ENCODE data around the gene NRG2. TPM values are rescaled to one million over a fixed set of nuclear protein-coding genes. Genes with fewer than 3 reads are reported as not detected.

NRG2 gene
- total and polyA plus RNA-seq, 12 donors: 1.8 to 16.7 (median 8.4) TPM

GRCh38 chr5:139867581-139867980, 175.5 kb downstream of the NRG2 start:
- H3K4me1 ChIP-seq (replicated peaks in 1 of 2): peaks cover 6 to 18% of the 10 kb centered on the region in 2 donors
- TF ChIP-seq POLR2A (IDR thresholded peaks at IDR 0.05) (no peak), CTCF (IDR thresholded peaks at IDR 0.05) (no peak)
- intact Hi-C loops (cut with DNase I): loop anchor here in 1 of 2 donors (5.0 kb wide), 1 partner anchor 95 kb away; no protein-coding TSS in a partner anchor
- no peak overlapping the region for H3K4me3 ChIP-seq
- no peaks in the 10 kb centered on the region for H3K36me3 ChIP-seq (replicated peaks in 1 of 2)
- no peak for DNase-seq
- H3K9me3 ChIP-seq (replicated peaks in 1 of 3): no peaks in the 10 kb centered on the region
- no peak overlapping the region for H3K27ac ChIP-seq
- H3K27me3 ChIP-seq: no peaks in the 10 kb centered on the region

- TF ChIP-seq POLR2A (IDR thresholded peaks at IDR 0.05): no peak
- no peak for TF ChIP-seq CTCF (IDR thresholded peaks at IDR 0.05)
- no peaks in the 10 kb centered on the region for H3K36me3 ChIP-seq (replicated peaks in 1 of 2)
Measured at GRCh38 chr5:139867109-139867508, 176.0 kb downstream of the NRG2 start.

GRCh38 chr5:139864716-139865483, 178.2 kb downstream of the NRG2 start:
- no peak overlapping the region for H3K4me3 ChIP-seq
- peaks cover 6 to 18% of the 10 kb centered on the region in 2 donors for H3K4me1 ChIP-seq (replicated peaks in 1 of 2)
- no peak for DNase-seq
- no peaks in the 10 kb centered on the region for H3K9me3 ChIP-seq (replicated peaks in 1 of 3)
- H3K36me3 ChIP-seq (replicated peaks in 1 of 2): no peaks in the 10 kb centered on the region
- WGBS, 4 donors: 71 to 72% (median 71%) methylated on average over 11 to 12 of the region's 12 CpGs
- intact Hi-C loops (cut with DNase I): loop anchor here (5.0 kb wide), 2 partner anchors 78 to 97 kb away; no protein-coding TSS in a partner anchor
- H3K27me3 ChIP-seq: no peaks in the 10 kb centered on the region
- TF ChIP-seq CTCF (IDR thresholded peaks at IDR 0.05) (no peak), POLR2A (IDR thresholded peaks at IDR 0.05) (no peak)
- no peak overlapping the region for H3K27ac ChIP-seq

More at GRCh38 chr5:139867109-139867508, 176.0 kb downstream of the NRG2 start:
- 69 to 89% (median 84%) methylated on average over 2 of the region's 2 CpGs for WGBS, 4 donors
- Histone ChIP-seq H3K27ac (no peak overlapping the region), H3K4me3 (no peak overlapping the region), H3K4me1 (replicated peaks in 1 of 2) (peaks cover 6 to 18% of the 10 kb centered on the region in 2 donors), H3K9me3 (replicated peaks in 1 of 3) (no peaks in the 10 kb centered on the region), H3K27me3 (no peaks in the 10 kb centered on the region)
- intact Hi-C loops (cut with DNase I): loop anchor here in 1 of 2 donors (5.0 kb wide), 1 partner anchor 95 kb away; no protein-coding TSS in a partner anchor
- DNase-seq: no peak

- DNase-seq: peak; percentile 64 to 88 (median 74)
- H3K4me3 ChIP-seq: no peak overlapping the region
- H3K4me1 ChIP-seq (replicated peaks in 1 of 2): peaks cover 6 to 12% of the 10 kb centered on the region in 2 donors
- H3K27me3 ChIP-seq: no peaks in the 10 kb centered on the region
- 21 to 33% (median 26%) methylated on average over 5 of the region's 5 CpGs for WGBS, 4 donors
- intact Hi-C loops (cut with DNase I): loop anchor here (5.0 kb wide), 1 partner anchor 77 kb away; no protein-coding TSS in a partner anchor
- no peaks in the 10 kb centered on the region for H3K9me3 ChIP-seq (replicated peaks in 1 of 3)
- H3K27ac ChIP-seq: peak overlapping the region in 2 of 5 donors; percentile 54 to 62
- TF ChIP-seq POLR2A (IDR thresholded peaks at IDR 0.05) (no peak), CTCF (IDR thresholded peaks at IDR 0.05) (peak; percentile 87 to 96 (median 88))
- H3K36me3 ChIP-seq (replicated peaks in 1 of 2): no peaks in the 10 kb centered on the region
Measured at GRCh38 chr5:139863855-139864558, 179.1 kb downstream of the NRG2 start.

Data from adrenal gland (tissue), 12 donors.